Iris pigment epithelial cell (primary cell): ENCODE measurements around the gene SERPINH1.
A peak's percentile ranks its signal among the peaks of the same experiment; 100 is the strongest.

Source experiments
- DNase-seq: peaks from one replicate; pipeline ENCODE4 v3.0.0-alpha.2; 2011; ENCODE audit warnings: low read depth

SERPINH1 gene

GRCh38 chr11:75596914-75597313 lies 34.9 kb downstream of the SERPINH1 start:
- DNase-seq: no peak

GRCh38 chr11:75597636-75598035 lies 35.6 kb downstream of the SERPINH1 start:
- no peak for DNase-seq

GRCh38 chr11:75598264-75598663 lies 36.2 kb downstream of the SERPINH1 start:
- DNase-seq: peak; percentile 53

GRCh38 chr11:75598900-75599299 lies 36.8 kb downstream of the SERPINH1 start:
- no peak for DNase-seq

- no peak for DNase-seq
Observed at GRCh38 chr11:75600356-75600755, 38.3 kb downstream of the SERPINH1 start.

DNA sequence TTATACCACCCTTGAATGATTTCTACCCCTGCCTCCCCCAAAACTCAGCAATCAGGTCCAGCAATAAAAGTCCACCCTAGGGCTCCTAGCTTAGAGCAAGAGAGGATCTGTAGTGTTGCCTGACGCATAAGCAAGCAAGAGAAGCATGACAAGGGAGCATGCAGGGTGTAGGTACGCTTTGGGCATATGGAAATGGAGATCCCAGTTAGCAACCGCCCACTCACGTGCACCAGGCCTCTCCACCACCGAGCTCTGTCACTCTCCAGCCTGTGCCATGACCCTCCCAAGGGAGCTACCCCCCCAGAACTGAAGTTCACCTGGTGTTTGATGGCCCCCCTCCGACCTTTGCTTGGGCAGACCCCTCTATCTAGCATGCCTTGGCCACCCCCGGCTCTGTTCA lies 39.4 kb downstream of the SERPINH1 start:
- DNase-seq: no peak

DNA sequence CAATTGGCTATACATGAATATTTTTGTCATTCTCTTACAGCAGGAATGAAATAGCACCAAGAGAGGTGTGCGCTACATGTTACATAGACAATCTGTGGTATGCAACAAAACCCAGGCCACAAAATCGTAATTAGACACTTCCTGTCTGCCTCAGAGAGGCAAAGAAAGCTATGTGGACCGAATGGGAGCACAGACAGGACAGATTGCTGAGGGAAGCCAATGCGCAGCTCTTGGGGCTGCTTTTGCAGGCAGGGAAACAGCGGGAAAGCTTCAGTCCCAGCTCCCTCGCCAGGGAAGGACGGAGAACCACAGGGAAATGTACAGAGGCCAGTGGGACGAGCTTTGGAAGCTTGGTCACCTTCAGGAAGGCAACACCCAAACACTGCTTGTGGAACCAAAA lies 40.9 kb downstream of the SERPINH1 start:
- peak; percentile 67 for DNase-seq

GRCh38 chr11:75603791-75604736 lies 42.0 kb downstream of the SERPINH1 start:
- DNase-seq: peak; percentile 92

DNA sequence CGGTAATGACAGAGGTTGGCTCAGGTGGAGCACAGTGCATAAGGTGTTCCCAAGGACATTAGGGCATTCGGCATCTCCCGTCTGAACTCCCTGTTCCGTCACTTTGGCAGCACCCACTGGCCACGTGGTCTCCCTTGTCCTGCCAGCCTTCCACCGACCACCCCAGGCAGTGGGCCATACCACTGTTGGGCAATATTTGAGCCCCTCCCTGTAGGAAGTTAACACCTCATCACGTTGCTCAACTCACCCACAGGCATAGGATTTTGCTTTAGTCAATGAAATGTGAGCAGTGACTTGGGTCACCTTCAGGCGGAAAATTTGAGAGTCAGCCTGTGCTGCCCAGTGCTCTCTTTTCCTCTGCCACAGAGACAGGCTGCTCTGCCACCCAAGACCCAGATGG lies 44.0 kb downstream of the SERPINH1 start:
- DNase-seq: no peak

DNA sequence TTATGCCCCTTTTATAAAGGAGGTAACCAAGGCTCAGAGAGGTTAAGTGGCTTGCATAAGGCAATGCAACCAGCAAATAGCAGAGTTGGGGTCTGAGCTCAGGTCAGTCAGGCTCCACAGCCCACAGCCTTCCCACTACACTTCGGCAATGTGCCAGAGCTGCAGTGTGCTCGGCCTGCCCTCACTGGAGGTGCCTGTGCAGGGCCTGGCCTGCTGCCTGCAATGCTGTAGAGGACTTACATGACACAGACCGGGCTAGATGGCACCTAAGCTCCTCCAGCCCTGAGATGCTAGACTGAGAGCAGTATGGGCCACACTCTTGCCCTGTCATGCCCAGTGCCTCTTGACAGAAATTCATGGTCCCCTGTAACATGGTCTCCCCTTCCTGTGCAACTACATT lies 49.8 kb downstream of the SERPINH1 start:
- no peak for DNase-seq

DNA sequence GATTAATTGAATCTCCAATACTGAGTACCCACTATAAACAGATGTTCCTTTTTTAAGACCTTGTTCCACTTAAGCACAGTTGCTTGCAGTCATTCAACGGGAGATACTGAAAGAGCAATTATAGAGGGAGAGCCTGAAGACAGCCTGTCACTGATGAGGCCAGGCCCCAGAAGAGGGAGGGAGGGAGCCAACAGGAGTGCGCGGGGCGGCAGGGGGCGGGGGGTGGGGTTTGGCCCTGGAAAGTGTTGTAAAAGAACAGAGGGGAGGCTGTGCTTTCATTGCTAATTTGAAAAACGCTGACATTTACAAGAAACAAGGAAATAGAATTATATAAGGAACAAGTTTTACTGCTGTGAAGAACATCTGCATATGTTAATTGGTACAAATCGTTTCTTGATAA lies 53.7 kb downstream of the SERPINH1 start:
- DNase-seq: no peak

DNA sequence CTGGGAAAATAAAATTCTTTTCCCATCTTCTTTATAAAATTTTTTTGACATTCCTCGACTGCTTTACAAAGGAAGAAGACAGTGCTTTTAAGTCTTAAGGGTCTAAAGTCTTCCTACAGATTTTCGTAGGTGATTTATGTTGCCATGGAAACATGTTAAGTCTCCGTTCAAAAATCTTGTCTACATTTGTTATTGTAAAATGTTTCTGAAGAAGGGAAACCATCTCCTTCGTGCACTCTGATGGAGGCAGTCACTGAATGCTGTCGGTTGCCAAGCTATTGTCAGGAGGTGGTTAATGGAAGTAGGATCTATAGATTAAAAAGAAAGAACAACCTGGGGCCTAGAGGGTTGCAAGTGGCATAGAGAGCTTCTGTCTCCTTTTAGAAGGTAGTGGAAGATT lies 54.2 kb downstream of the SERPINH1 start:
- DNase-seq: no peak
